GM21360 (cell line): ENCODE measurements around the gene STK40.
A peak's percentile ranks its signal among the peaks of the same experiment; 100 is the strongest.

Source experiments
- ATAC-seq: cut with Tn5 transposase; IDR thresholded peaks from one replicate; pipeline ENCODE4 v1.9.1; 2021; ENCODE audit warnings: mild to moderate bottlenecking, moderate library complexity; ENCODE audit not compliant: unreplicated experiment

STK40 gene, protein sequence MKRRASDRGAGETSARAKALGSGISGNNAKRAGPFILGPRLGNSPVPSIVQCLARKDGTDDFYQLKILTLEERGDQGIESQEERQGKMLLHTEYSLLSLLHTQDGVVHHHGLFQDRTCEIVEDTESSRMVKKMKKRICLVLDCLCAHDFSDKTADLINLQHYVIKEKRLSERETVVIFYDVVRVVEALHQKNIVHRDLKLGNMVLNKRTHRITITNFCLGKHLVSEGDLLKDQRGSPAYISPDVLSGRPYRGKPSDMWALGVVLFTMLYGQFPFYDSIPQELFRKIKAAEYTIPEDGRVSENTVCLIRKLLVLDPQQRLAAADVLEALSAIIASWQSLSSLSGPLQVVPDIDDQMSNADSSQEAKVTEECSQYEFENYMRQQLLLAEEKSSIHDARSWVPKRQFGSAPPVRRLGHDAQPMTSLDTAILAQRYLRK

DNA sequence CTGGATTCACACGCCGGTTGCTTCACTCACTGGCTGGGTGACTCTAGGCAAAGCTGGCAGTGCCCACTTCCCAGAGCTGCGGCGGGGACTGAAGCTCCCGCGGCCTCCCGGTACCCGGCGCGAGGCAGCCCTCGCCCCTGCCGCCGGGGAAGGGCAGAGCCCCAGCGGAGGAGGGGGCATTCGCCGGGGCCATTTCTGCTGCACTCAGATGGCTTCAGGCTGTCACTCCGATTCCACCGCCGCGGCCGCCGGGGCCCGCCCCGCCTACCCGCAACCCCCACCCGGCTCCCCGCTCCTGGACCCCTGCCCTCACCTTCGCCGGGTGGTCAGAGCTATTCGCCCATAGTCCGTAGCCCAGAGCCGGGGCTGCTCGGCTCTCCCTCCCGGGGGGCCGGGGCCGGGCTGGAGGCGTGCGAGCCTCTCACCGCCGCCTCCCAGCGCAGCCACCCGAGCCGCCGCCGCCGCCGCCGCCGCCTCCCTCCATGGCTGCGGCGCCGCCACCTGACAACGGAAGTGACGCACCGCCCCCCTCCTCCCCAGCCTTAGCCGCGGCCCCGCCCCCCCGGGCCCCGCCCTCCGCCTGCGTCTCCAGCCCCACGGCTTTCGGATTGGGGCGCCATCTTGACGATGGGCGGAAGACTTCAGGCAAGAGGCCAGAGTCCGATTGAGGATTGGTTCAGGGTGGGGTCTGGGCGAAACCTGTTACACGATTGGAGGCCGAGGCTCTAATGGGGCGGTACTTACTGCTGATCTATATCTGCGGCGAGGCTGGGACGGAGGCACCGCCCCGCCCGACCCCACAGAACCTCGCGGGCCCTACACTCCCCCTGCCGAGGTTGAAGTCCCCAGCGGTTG lies at the start of gene STK40:
TSS of gene STK40 (minus strand) at position 515 of the 855 bp plus-strand sequence. CDS start 24,592 bp downstream, outside the sequence.
- peak; percentile 73 for ATAC-seq

DNA sequence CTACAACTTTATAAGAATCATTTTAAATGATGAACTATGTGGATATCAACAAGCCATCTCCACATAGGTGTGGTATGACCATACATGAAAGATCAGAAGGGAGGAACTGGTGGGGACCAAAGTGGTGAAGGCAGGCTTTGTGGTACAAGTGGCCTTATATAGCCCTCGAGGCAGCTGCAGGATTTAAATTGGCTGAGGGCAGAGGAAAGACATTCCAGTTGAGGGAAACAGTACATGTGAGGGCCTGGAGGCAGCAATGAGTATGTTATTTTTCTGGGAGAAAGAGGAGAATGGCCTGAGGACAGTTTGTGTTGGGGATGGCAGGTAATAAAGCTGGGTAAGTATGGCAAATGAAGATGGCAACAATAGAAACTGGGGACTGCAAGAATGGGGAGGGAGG lies 47.4 kb upstream of the STK40 start:
- ATAC-seq = no peak

DNA sequence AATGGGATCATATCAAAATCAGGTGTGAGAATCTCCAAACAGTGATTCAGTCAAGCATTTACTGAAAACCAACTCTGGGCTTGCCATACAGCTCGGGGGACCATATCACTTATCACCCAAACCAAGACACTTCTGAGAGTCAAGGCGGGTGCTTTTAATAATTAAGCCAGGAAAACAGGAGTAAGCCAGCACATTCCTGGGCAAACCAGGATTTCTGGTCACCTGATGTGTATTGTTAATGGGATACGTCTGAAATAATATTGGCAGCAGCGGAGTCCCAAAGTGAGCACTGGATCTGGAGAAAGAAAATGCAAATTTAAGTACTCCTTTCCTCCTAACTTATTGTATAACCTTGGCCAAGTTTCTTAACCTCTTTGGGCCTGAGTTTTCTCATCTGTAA lies 46.9 kb upstream of the STK40 start:
- no peak for ATAC-seq

DNA sequence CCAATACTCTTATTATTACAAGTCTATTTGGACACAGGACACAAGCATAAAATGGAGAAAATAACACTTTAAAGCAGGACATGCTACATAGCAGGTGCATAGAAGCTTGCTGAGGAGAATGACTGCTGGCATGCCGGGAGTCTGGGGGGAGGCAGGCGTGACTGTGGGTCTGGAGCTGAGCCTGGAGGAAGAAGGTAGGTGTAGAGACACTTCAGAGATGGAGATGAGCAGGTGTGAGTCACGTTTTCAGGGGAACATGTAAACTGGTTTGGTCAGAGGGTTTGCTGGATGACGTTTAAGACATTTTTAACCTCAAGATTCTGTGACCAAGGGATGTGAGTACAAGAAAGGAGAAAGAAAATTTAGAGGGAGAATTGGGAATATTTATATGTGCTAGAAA lies 40.1 kb upstream of the STK40 start:
- ATAC-seq = no peak

DNA sequence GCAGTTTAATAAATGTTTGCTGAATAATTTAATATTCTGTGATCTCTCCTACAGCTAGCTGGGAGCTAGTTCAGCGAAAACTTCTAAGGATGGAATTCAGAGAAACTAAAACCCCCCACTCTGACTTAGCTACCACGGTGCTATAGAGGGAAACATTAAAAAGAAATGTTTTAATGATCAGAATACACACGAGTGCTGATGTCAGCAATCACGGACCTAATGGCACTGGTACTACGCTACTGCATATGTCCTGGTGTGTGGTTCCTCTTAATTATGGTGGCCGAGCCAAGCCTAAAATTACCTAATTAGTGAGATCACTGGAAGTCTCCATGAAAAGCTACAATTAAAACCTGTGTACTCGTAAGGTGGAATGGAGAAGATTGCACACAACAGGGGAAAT lies 35.9 kb upstream of the STK40 start:
- ATAC-seq = no peak

DNA sequence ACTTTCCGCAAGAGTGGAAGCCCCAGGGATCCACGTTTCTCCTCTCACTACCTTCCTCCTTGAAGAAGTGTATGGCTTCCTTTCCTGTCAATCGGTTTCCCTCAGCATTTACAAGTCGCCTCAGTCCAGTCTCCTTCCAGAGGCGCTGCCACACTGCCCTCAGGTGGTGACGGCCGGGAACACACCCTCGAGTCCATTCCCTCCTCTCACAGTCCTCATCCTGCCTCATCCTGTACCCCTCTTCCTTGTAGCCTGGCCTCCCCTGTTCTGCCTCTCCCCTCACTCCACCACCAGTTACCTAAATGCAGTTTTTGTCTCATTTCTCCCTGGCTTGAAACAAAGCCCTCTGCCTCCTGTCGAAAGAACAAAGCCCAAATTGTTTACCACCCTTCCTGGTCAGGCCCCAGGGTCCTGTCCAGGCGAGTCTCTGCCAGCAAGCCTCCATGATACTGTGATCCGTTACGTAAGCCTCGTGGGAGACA lies 35.2 kb upstream of the STK40 start:
- peak; percentile 66 for ATAC-seq

DNA sequence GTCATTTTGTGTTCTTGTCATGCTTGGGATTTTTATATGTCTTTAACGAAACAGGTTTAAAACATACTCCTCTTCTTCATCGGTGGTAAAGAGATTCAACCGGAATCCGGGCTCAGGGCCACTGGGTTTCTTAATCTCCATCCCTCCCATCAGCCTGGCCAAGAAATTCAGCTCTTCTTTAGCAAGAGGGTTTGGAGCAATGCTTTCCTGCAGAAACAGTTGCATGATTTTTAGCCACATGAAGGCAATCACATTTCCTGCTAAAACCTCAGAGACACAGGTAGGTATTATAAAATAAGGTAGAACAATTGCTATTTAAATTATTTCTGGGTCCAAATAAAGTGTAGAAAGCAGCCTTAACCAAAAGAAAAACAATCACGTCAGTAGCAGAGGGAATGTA lies 34.7 kb upstream of the STK40 start:
- no peak for ATAC-seq

DNA sequence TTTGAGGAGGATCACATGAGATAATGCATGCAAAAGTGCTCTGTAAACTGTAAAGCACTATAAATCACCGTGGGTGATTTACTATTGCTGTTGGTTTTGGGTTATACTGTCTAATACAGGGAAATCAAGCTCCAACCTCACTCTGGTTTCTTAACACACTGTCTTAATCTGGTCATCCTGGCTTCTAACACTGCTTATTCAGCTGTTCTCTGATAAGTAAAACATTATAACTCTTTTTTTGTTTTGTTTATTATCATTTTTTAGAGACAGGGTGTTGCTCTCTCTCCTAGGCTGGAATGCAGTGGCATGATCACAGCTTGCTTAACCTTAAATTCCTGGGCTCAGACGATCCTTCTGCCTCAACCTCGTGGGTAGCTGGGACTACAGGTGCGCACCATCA lies 33.8 kb upstream of the STK40 start:
- no peak for ATAC-seq

DNA sequence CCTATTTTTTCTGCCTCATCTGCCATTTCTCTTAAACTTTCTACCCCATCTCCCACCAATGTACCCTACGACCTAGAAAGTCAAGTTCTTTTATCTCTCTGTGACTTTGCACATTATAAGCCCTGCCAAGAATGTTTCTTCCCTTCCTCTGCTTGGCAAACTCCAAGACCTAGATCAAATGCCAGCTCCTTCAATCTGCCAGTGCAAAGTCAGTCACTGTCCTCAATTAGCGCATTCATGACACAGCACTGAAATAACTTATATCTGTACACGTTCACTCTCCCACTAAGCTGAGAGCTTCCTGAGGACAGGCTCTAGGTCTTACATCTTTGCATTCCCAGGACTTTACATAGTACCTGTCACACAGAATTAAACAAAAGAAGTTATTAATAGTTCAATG lies 33.4 kb upstream of the STK40 start:
- no peak for ATAC-seq

DNA sequence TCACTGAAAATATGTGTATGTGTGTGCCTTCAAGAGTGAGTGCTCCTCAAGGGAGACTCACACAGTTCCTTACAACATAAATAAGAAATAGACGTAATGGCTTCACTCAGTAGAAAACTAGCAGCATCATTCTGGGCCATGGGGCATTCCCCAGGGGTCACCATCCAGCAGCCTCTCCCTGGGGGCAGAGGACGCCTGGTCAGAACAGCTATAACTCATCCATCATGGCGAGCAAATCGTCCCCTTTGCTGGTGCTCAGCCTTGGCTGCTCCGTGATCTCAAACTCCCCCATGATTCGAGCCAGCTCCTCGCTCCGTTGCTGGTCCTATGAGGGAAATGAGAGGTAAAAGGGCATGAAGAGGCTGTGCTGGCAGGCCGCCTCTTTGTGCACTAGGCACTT lies 32.2 kb upstream of the STK40 start:
- ATAC-seq = no peak

DNA sequence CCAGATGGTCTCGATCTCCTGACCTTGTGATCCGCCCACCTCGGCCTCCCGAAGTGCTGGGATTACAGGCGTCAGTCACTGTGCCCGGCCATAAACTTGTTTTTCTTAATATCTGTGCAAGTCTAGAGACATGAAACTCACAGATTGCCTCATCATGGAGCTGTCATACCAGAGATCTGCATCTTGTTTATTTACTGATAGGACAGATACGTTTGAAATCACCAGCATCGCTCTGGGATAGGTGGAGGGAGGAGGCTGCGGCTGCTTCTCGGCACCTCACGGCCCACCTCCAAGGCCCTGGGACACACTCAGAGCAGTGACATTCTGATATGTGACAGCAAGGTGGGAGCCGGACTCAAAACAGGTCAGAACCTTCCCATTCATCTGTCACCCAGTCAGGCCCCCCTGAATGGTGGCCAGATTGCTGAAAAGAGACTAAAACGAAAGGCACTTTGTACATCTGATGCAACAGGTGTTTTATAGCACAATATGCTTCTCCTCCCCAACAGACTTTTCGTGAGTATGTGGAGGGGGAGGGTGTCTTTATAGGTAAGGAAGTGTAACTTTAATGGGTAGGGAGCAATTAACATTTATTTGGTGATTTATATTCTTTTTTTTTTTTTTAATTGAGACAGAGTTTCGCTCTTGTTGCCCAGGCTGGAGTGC lies 30.1 kb upstream of the STK40 start:
- no peak for ATAC-seq

DNA sequence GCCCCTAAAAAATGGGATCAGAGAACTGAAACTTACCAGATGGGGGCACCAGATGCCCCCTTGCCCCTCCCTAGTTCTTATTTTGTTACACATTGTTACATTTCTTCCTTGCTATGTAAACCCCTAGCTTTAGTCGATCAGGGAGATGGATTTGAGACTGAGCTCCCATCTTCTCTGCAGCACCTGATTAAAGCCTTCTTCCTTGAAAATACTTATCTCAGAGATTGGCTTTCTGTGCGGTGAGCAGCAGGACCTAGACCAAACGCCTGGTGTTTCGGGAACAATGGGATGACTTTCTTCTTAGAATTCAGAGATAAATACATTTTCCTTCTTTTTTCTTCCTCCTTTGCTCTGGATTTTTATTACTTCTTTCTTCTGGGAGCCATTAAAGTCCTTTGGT lies 28.7 kb upstream of the STK40 start:
- ATAC-seq = no peak

DNA sequence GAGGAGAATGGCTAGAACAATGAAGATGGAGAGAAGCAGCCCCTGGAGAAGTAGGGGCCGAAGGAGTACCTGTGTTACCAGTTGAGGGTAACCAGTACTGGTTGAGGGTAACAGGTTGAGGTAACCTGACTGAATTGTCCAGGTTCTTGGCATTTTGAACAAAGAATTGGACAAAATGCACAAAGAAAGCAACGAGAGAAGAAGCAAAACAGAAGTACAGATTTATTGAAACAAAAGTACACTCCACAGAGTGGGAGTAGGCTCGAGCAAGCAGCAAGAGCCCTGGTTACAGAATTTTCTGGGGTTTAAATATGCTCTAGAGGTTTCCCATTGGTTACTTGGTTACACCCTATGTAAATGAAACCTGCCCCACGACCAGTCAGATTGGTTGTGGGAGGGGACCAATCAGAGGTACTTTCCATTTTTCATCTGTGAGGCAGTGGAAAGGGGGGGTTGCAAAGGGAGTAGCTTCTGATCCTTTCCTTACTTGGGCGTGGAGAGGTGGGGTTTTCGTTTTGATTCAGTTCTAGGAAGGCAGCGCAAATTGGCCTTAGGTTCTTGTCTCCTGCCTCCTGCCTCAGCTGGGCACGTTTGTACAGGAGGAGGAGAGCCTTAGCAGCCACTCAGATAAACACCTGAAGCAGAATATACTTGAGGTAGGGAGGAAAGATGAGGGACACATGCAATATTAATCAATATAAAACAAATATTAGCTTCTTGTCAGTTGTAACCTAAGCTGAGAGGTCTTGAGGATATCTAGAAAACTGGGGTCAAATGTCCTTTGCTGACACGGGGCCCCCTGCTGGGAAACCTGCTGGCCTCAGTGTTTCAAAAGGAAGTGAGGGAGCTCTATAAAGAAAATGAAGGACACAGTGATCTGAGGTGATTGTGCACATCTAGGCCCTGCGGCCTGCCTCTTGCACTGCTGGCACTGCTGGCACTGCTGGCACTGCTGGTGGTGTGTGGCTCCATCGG lies 26.2 kb upstream of the STK40 start:
- ATAC-seq = no peak

DNA sequence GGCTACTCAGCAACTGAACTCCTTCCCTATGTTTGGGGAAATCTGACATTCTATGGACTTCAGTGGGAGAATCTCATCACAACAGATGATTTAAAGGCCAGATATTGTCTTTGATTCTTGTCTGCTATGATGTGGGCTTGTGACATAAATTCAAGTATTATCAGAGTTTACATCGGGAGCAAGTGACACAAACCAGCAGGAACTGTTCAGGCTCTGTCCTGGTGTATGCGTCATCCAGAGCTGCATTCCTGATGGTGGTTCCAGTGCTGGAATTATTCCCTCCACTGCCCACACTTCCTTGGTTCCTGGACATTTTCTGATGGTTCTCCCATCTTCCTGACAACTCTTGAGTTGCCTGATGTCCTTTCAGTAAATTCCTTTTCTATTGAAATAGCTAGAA lies 22.8 kb upstream of the STK40 start:
- no peak for ATAC-seq

DNA sequence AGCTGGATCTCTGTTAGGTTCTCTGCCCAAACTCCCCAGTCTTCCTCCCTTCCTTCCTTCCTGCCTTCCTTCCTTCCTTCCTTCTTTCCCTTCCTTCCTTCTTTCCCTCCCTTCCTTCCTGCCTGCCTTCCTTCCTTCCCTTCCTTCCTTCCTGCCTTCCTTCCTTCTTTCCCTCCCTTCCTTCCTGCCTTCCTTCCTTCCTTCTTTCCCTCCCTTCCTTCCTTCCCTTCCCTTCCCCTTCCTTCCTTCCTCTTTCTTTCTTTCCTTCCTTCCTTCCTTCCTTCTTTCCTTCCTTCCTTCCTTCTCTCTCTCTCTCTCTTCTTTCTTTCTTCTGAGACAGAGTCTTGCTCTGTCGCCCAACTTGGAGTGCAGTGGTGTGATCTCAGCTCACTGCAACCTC lies 20.7 kb upstream of the STK40 start:
- no peak for ATAC-seq

DNA sequence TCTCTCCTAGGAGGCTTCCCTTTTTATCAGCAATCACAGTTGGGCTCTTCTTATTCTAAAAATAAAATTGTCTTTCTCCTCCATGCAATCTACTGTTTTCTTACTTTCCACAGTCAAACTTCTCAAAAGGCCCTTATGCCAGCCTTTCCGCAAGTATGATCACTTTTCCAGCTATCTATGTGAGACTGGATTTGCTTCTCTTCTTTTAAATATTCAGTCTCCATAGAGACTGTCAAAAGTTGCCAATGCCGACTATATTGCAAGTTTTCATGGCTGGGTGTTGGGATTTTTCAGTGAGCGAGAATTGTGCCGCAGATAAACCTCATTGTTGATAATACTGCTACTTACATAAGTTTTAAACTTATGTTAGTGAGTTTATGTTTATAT lies 16.8 kb upstream of the STK40 start:
- ATAC-seq = no peak

DNA sequence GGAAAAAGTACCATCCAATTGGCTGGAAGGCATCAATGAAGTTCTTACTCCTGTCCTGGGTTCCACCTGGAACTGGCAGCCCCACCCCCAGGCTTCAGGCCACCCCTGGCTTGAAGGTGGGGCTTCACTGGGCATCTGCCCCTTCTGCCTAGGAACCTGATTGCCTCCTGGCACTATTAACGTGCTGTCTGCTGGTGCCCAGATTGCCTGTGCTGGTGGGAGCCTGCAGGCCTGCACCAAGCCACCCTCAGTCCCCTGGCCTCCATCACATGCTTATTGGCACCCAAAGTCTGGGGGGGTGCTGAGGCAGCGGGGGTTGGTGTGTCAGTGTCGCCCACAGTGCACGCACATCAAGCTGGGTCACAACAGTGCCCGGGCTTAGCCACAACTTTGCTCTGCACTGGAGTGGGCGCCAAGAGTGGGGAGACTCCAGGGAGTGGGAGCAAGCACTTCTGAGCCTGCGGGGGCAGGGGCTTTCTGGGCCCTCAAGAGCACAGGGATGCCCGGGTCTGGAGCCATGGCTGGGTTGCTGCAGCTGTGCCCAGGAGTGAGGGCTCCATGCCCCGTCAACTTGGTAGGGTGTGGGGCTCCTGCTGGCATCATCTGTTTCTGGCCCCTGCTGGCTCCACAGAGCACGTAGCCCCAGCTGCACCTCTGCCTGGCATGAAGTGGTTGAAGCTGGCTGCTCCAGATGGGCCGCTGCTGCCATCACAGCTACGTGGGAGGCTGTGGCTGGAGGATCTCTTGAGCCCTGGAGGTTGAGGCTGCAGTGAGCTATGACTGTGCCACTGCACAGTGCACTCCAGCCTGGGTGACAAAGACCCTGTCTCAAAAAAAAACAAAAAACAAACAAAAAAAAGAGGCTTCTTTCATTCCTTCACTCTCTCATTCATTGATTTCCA lies 16.1 kb upstream of the STK40 start:
- no peak for ATAC-seq

DNA sequence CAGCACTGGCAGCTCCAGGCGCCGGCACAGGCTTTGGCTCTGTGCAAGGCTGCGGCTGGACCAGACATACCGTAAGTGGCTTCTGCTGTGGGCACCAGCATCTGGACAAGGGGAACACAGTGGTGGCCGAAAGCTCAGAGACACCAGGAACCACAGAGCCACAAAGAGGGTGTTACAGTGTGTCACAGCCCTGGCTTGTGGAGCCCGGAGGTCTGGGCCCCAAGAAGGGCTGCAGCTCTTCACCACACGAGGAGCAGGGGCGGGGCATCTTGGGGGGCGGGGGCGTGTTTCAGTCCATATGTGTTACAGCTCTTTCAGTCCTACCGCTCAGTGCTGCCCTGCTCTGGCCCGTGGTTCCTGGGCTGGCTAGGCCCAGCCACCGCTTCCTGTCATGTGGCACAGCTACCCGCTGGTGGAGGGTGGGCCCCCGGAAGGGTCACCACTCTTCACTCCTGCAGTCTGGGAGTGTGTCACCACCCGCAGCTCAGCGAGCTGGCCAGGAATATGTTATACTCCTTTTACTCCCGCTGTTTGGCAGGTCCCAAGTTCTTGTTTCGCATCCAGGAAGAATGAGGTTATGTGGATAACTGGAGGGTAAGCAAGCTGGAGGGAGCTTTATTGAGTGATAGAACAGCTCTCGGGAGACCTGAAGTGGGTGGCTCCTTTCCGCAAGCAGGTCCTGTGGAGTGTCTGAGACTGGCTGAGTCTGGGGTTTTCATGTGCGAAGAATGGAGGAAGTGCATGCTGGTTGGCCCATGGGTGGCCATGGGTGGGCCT lies 15.3 kb upstream of the STK40 start:
- peak; percentile 44 for ATAC-seq

DNA sequence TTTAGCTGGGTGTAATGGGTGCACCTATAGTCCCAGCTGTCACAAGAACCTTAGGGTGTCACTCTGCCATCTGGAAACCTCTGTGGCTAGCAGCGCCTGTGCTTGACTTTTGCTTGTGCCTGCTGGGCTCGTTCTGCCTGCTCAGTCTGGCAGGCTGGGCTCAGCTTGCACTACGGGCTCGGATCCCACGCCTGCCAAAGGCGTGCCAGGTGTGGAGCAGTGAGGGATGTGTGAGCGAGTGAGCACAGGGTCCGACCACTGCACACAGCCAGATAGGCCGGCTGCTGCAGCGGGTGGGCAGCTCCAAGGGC lies 14.7 kb upstream of the STK40 start:
- ATAC-seq = peak; percentile 7
